Measurements from ENCODE around the gene PARD3. TPM values are rescaled to one million over a fixed set of nuclear protein-coding genes. Genes with fewer than 3 reads are reported as not detected.
A peak's percentile ranks its signal among the peaks of the same experiment; 100 is the strongest.

Gene PARD3
- total RNA-seq, 1 experiment from 2014 or later: 51.8 TPM

GRCh38 chr10:34629084-34629483 lies 186.0 kb downstream of the PARD3 start:
- Mint-ChIP-seq H3K9me3 (no peaks in the 10 kb centered on the region), H3K27me3 (ENCODE audit: low read depth) (no peaks in the 10 kb centered on the region), H3K27ac (no peak overlapping the region), H3K4me3 (no peak overlapping the region), H3K4me1 (peaks cover 25% of the 10 kb centered on the region), H3K36me3 (no peaks in the 10 kb centered on the region)
- ATAC-seq (no peak), DNase-seq (ENCODE audit: low spot score) (no peak)
- ChIA-PET POLR2A (no interaction called here), CTCF (no interaction called here)
- TF ChIP-seq GTF2I (CRISPR knock-in tag; conservative IDR thresholded peaks at IDR 0.05) (no peak), ELF4 (CRISPR knock-in tag; IDR thresholded peaks at IDR 0.05; ENCODE audit: low read depth) (no peak), ZNF396 (CRISPR knock-in tag; IDR thresholded peaks at IDR 0.05; ENCODE audit: borderline replicate concordance) (no peak), ZSCAN18 (CRISPR knock-in tag; IDR thresholded peaks at IDR 0.05) (no peak), MXD4 (CRISPR knock-in tag; IDR thresholded peaks at IDR 0.05; ENCODE audit: borderline replicate concordance) (no peak), ZNF121 (CRISPR knock-in tag; IDR thresholded peaks at IDR 0.05) (no peak), ZBTB21 (CRISPR knock-in tag; IDR thresholded peaks at IDR 0.05; ENCODE audit: borderline replicate concordance) (no peak), FOXP4 (CRISPR knock-in tag; IDR thresholded peaks at IDR 0.05) (no peak), MYBL2 (CRISPR knock-in tag; IDR thresholded peaks at IDR 0.05) (no peak), GRHL2 (CRISPR knock-in tag; IDR thresholded peaks at IDR 0.05; ENCODE audit: insufficient replicate concordance, severe bottlenecking) (no peak)
- TF ChIP-seq, protein P1, sequence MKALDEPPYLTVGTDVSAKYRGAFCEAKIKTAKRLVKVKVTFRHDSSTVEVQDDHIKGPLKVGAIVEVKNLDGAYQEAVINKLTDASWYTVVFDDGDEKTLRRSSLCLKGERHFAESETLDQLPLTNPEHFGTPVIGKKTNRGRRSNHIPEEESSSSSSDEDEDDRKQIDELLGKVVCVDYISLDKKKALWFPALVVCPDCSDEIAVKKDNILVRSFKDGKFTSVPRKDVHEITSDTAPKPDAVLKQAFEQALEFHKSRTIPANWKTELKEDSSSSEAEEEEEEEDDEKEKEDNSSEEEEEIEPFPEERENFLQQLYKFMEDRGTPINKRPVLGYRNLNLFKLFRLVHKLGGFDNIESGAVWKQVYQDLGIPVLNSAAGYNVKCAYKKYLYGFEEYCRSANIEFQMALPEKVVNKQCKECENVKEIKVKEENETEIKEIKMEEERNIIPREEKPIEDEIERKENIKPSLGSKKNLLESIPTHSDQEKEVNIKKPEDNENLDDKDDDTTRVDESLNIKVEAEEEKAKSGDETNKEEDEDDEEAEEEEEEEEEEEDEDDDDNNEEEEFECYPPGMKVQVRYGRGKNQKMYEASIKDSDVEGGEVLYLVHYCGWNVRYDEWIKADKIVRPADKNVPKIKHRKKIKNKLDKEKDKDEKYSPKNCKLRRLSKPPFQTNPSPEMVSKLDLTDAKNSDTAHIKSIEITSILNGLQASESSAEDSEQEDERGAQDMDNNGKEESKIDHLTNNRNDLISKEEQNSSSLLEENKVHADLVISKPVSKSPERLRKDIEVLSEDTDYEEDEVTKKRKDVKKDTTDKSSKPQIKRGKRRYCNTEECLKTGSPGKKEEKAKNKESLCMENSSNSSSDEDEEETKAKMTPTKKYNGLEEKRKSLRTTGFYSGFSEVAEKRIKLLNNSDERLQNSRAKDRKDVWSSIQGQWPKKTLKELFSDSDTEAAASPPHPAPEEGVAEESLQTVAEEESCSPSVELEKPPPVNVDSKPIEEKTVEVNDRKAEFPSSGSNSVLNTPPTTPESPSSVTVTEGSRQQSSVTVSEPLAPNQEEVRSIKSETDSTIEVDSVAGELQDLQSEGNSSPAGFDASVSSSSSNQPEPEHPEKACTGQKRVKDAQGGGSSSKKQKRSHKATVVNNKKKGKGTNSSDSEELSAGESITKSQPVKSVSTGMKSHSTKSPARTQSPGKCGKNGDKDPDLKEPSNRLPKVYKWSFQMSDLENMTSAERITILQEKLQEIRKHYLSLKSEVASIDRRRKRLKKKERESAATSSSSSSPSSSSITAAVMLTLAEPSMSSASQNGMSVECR (CRISPR knock-in tag; IDR thresholded peaks at IDR 0.05; ENCODE audit: borderline replicate concordance): no peak

GRCh38 chr10:34628174-34628796 lies 186.8 kb downstream of the PARD3 start:
- H3K27me3 Mint-ChIP-seq (ENCODE audit: low read depth): no peaks in the 10 kb centered on the region
- no peak for DNase-seq (ENCODE audit: low spot score)
- ATAC-seq: peak; percentile 21; the same call in 1 of the 2 replicates
- H3K27ac Mint-ChIP-seq: no peak overlapping the region
- no peak for TF ChIP-seq MLX (CRISPR knock-in tag; IDR thresholded peaks at IDR 0.05)
- no peak for TF ChIP-seq ZNF232 (CRISPR knock-in tag; IDR thresholded peaks at IDR 0.05)
- TF ChIP-seq TEAD1 (CRISPR knock-in tag; IDR thresholded peaks at IDR 0.05): no peak
- peaks cover 19% of the 10 kb centered on the region for H3K4me1 Mint-ChIP-seq
- H3K36me3 Mint-ChIP-seq: no peaks in the 10 kb centered on the region
- no peaks in the 10 kb centered on the region for H3K9me3 Mint-ChIP-seq
- POLR2A ChIA-PET: no interaction called here
- CTCF ChIA-PET: interaction anchor here (1.0 kb wide), 1 partner anchor 9 kb away, joined by 3 read pairs; no protein-coding TSS in a partner anchor
- no peak overlapping the region for H3K4me3 Mint-ChIP-seq
